H9 (cell line): ENCODE data around the gene PARK7. TPM values are rescaled to one million over a fixed set of nuclear protein-coding genes. Genes with fewer than 3 reads are reported as not detected.

Source experiments
- DNase-seq: peaks from one replicate; pipeline ENCODE4 v3.0.0-alpha.2; 2017
- H2AFZ ChIP-seq: one replicate; pipeline ENCODE4 v1.6.1; 2013; ENCODE audit warnings: mild to moderate bottlenecking, low read length, control low read depth, moderate library complexity
- H2AK5ac ChIP-seq: 2 replicates; pipeline ENCODE4 v1.6.1; 2013; ENCODE audit warnings: low read length, control low read depth, mixed read lengths; ENCODE audit not compliant: insufficient read length
- H2BK120ac ChIP-seq: one replicate; pipeline ENCODE4 v1.6.1; 2013; ENCODE audit warnings: low read depth, mild to moderate bottlenecking, low read length, control low read depth, inconsistent platforms; ENCODE audit not compliant: poor library complexity, severe bottlenecking
- H2BK12ac ChIP-seq: 2 replicates; pipeline ENCODE4 v1.6.1; 2013; ENCODE audit warnings: low read length, control low read depth, mixed read lengths, low read depth; ENCODE audit not compliant: insufficient read length
- H2BK15ac ChIP-seq: 2 replicates; pipeline ENCODE4 v1.6.1; 2013; ENCODE audit warnings: low read depth, low read length, control low read depth
- H2BK20ac ChIP-seq: one replicate; pipeline ENCODE4 v1.6.1; 2013; ENCODE audit warnings: low read depth, mild to moderate bottlenecking, low read length, control low read depth, inconsistent platforms; ENCODE audit not compliant: poor library complexity, severe bottlenecking
- H2BK5ac ChIP-seq: 2 replicates; pipeline ENCODE4 v1.6.1; 2013; ENCODE audit warnings: low read length, control low read depth, mixed read lengths; ENCODE audit not compliant: insufficient read length
- H3K14ac ChIP-seq: 2 replicates; pipeline ENCODE4 v1.6.1; 2013; ENCODE audit warnings: low read length, control low read depth; ENCODE audit not compliant: insufficient read depth
- H3K18ac ChIP-seq: 2 replicates; pipeline ENCODE4 v1.6.1; 2013; ENCODE audit warnings: low read depth, mild to moderate bottlenecking, mixed read lengths, low read length, control low read depth; ENCODE audit not compliant: insufficient read length
- H3K23ac ChIP-seq: 2 replicates; pipeline ENCODE4 v1.6.1; 2013; ENCODE audit warnings: low read length, control low read depth, mixed read lengths, low read depth; ENCODE audit not compliant: insufficient read length
- H3K23me2 ChIP-seq: 2 replicates; pipeline ENCODE4 v1.6.1; 2013; ENCODE audit warnings: low read depth, mild to moderate bottlenecking, mixed read lengths, low read length, control low read depth; ENCODE audit not compliant: insufficient read length, poor library complexity, severe bottlenecking
- H3K27ac ChIP-seq: 2 replicates; pipeline ENCODE4 v1.5.1; 2013; ENCODE audit warnings: low read length, control low read depth, mixed read lengths, low read depth; ENCODE audit not compliant: insufficient read length
- H3K27me3 ChIP-seq: 2 replicates; pipeline ENCODE4 v1.6.1; 2013; ENCODE audit warnings: low read length, control low read depth, inconsistent platforms; ENCODE audit not compliant: insufficient read depth
- H3K4ac ChIP-seq: 2 replicates; pipeline ENCODE4 v1.6.1; 2013; ENCODE audit warnings: low read depth, mild to moderate bottlenecking, control low read depth, inconsistent platforms, low read length, moderate library complexity
- H3K4me1 ChIP-seq: 2 replicates; pipeline ENCODE4 v1.6.1; 2013; ENCODE audit warnings: low read length, control low read depth, inconsistent platforms; ENCODE audit not compliant: insufficient read depth
- H3K4me2 ChIP-seq: 2 replicates; pipeline ENCODE4 v1.6.1; 2013; ENCODE audit warnings: low read length, control low read depth, mixed read lengths; ENCODE audit not compliant: insufficient read length, insufficient read depth
- H3K56ac ChIP-seq: 2 replicates; pipeline ENCODE4 v1.6.1; 2013; ENCODE audit warnings: low read depth, mild to moderate bottlenecking, mixed read lengths, low read length, control low read depth; ENCODE audit not compliant: insufficient read length
- H3K79me1 ChIP-seq: 2 replicates; pipeline ENCODE4 v1.6.1; 2013; ENCODE audit warnings: low read depth, mild to moderate bottlenecking, moderate library complexity, low read length, control low read depth, inconsistent platforms; ENCODE audit not compliant: insufficient read depth, poor library complexity, severe bottlenecking
- H3K79me2 ChIP-seq: 2 replicates; pipeline ENCODE4 v1.6.1; 2013; ENCODE audit warnings: low read length, control low read depth, inconsistent platforms; ENCODE audit not compliant: insufficient read depth
- H3K9ac ChIP-seq: 2 replicates; pipeline ENCODE4 v1.6.1; 2013; ENCODE audit warnings: low read length, control low read depth, mixed read lengths; ENCODE audit not compliant: insufficient read length; ENCODE audit errors: extremely low read depth
- H3K9me3 ChIP-seq: one replicate; pipeline ENCODE4 v1.6.1; 2013; ENCODE audit warnings: low read depth, low read length, inconsistent platforms; ENCODE audit not compliant: control insufficient read depth
- H3T11ph ChIP-seq: one replicate; pipeline ENCODE4 v1.6.1; 2013; ENCODE audit warnings: mild to moderate bottlenecking, low read length, control low read depth, inconsistent platforms
- H4K20me1 ChIP-seq: one replicate; pipeline ENCODE4 v1.6.1; 2013; ENCODE audit not compliant: control insufficient read depth, insufficient read length, insufficient read depth
- H4K5ac ChIP-seq: 2 replicates; pipeline ENCODE4 v1.6.1; 2013; ENCODE audit warnings: low read depth, mild to moderate bottlenecking, mixed read lengths, low read length, control low read depth; ENCODE audit not compliant: insufficient read length
- H4K8ac ChIP-seq: replicated peaks from 2 replicates; pipeline ENCODE4 v1.6.1; 2013; ENCODE audit warnings: low read length, control low read depth, mixed read lengths, low read depth; ENCODE audit not compliant: insufficient read length
- H4K91ac ChIP-seq: 2 replicates; pipeline ENCODE4 v1.6.1; 2013; ENCODE audit warnings: low read depth, mild to moderate bottlenecking, moderate library complexity, mixed read lengths, low read length, control low read depth; ENCODE audit not compliant: insufficient read length
- H3K27ac Mint-ChIP-seq, 3 experiments: 2 replicates in 2 of 3; 3 replicates in 1 of 3; pipeline ENCODE4 v1.8.0; 2020 to 2021; ENCODE audit warnings: mixed read lengths in 3 of 3, mild to moderate bottlenecking in 1 of 3, moderate library complexity in 1 of 3
- H3K27me3 Mint-ChIP-seq: 2 replicates; pipeline ENCODE4 v1.8.0; 2021; ENCODE audit warnings: low read depth, mild to moderate bottlenecking, moderate library complexity, mixed read lengths
- H3K36me3 Mint-ChIP-seq, 3 experiments: 2 replicates in 2 of 3; 3 replicates in 1 of 3; pipeline ENCODE4 v1.8.0; 2020 to 2021; ENCODE audit warnings: low read depth in 3 of 3, mixed read lengths in 3 of 3; ENCODE audit not compliant: insufficient read depth in 1 of 3
- H3K4me1 Mint-ChIP-seq, 2 experiments: 2 replicates each; pipeline ENCODE4 v1.8.0; 2020; ENCODE audit warnings: mixed read lengths in 2 of 2
- H3K4me3 Mint-ChIP-seq, 2 experiments: 2 replicates in 1 of 2; 3 replicates in 1 of 2; pipeline ENCODE4 v1.8.0; 2020 to 2021; ENCODE audit warnings: mild to moderate bottlenecking in 2 of 2, mixed read lengths in 2 of 2, moderate library complexity in 1 of 2
- H3K9me3 Mint-ChIP-seq, 2 experiments: 2 replicates in 1 of 2; 3 replicates in 1 of 2; pipeline ENCODE4 v1.8.0; 2020; ENCODE audit warnings: mild to moderate bottlenecking in 2 of 2, mixed read lengths in 2 of 2, moderate library complexity in 1 of 2
- WGBS: extraction: QIAGEN DNeasy Blood & Tissue Kit; methylation state at CpG from one replicate; pipeline ENCODE4 v1.1.7; 2013; ENCODE audit warnings: missing lambda C conversion rate, low lambda C conversion rate, mixed read lengths; ENCODE audit not compliant: insufficient read length; ENCODE audit errors: extremely low coverage; 5-methylcytosine and 5-hydroxymethylcytosine counted together
- total RNA-seq: library from RNA; stranded (reverse); gene quantifications from 2 replicates; pipeline ENCODE4 v1.2.1, GENCODE V29; 2021
- TF ChIP-seq, protein P1 (sequence below): fragments of 200-600 bp; sonication (generic); conservative IDR thresholded peaks from 3 replicates; pipeline ENCODE4 v1.8.0; 2021; ENCODE audit warnings: antibody characterized with exemption, mild to moderate bottlenecking

PARK7 gene
- total RNA-seq, 1 experiment from 2014 or later: 370 TPM

DNA sequence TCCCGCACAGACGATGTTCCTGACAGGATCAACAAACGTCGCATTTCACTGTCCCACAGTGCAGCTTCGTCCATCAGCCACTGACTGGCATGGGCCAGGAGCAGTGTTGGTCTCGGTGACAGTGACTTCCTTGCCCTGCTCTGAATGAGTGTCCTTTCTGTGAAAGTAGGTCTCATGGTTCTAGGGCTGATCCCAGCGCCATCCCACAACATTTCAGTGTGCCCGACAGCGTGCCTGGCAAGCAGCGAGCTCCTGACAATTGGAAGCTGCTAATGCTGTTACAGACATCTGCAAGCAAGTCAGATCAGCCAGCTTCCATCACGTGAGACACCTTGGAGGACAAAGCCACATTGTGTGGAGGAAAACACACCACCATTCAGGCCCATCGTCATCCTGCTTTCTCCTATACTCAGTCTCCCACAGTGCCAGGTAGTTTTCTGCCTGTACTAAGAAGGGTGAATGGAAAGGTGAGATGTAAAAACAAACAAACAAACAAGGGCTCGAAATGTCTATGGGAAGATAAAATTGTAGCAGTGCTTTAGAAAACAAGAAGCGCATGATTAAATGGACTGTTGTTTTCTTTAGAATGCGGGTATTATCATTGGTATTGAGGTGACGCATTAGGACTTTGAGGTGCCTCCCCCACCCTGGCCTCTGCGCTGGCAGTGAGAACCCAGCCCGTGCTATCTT lies 42.7 kb downstream of the PARK7 start:
- Histone ChIP-seq H3K9ac (no peak overlapping the region), H2AK5ac (no peak overlapping the region), H3K56ac (no peak overlapping the region), H3K23me2 (no peaks in the 10 kb centered on the region), H3K79me1 (no peaks in the 10 kb centered on the region), H2BK20ac (no peak overlapping the region), H4K20me1 (no peaks in the 10 kb centered on the region), H3K14ac (0 out of 2 replicates have a peak overlapping the region, but pooled peaks have one; percentile 9), H3K9me3 (no peaks in the 10 kb centered on the region), H3K23ac (no peak overlapping the region), H3K18ac (peak overlapping the region; percentile 22), H3K79me2 (no peaks in the 10 kb centered on the region), H3K4ac (no peak overlapping the region), H3K27ac (no peak overlapping the region), H4K5ac (no peak overlapping the region), H2BK120ac (no peak overlapping the region), H3K27me3 (no peaks in the 10 kb centered on the region), H3K4me1 (peaks cover 11% of the 10 kb centered on the region; the same call in 1 of the 2 replicates), H2BK5ac (no peak overlapping the region), H2AFZ (no peak overlapping the region), H4K8ac (no peak overlapping the region), H2BK15ac (no peak overlapping the region), H4K91ac (no peak overlapping the region), H2BK12ac (no peak overlapping the region), H3T11ph (no peak overlapping the region), H3K4me2 (no peak overlapping the region)
- TF ChIP-seq, protein P1, sequence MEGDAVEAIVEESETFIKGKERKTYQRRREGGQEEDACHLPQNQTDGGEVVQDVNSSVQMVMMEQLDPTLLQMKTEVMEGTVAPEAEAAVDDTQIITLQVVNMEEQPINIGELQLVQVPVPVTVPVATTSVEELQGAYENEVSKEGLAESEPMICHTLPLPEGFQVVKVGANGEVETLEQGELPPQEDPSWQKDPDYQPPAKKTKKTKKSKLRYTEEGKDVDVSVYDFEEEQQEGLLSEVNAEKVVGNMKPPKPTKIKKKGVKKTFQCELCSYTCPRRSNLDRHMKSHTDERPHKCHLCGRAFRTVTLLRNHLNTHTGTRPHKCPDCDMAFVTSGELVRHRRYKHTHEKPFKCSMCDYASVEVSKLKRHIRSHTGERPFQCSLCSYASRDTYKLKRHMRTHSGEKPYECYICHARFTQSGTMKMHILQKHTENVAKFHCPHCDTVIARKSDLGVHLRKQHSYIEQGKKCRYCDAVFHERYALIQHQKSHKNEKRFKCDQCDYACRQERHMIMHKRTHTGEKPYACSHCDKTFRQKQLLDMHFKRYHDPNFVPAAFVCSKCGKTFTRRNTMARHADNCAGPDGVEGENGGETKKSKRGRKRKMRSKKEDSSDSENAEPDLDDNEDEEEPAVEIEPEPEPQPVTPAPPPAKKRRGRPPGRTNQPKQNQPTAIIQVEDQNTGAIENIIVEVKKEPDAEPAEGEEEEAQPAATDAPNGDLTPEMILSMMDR: no peak
- Mint-ChIP-seq H3K36me3 (no peaks in the 10 kb centered on the region; a peak in 1 of 7 replicates), H3K4me3 (no peak overlapping the region), H3K27me3 (no peaks in the 10 kb centered on the region), H3K9me3 (no peaks in the 10 kb centered on the region), H3K4me1 (peaks cover 38 to 39% of the 10 kb centered on the region in 2 experiments), H3K27ac (peak overlapping the region in 2 of 3 experiments; percentile 11 to 90; a peak in 5 of 7 replicates)
- no peak for DNase-seq
- WGBS: no CpG with 5 or more reads among the region's 18 CpGs
